ENCODE measurements around the gene PIGU.

PIGU gene

GRCh38 chr20:34557936-34558319 lies 119.0 kb downstream of the PIGU start:
- no peak for DNase-seq (ENCODE audit: low read depth)

GRCh38 chr20:34553366-34553867 lies 123.5 kb downstream of the PIGU start:
- no peak for DNase-seq (ENCODE audit: low read depth)

GRCh38 chr20:34552569-34552968 lies 124.3 kb downstream of the PIGU start:
- DNase-seq (ENCODE audit: low read depth), result no peak

DNA sequence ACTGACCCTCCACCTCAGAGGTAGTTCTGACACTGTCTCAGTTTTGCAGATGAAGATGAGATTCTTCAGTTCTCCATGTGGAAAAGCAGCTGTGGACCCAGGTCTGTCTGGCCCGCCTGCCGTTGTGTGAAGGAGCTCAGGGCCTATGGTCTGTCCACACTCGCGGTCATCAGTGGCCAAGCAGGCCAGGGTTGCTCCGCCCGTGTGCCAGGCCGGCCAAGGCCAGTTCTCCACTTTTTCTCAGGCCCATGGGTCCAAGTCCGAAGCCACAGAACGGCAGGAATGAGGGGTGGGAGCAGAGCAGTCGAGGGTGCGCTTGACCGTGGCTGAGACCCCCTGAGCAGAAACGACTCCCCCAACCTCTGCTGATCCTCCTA lies 127.0 kb downstream of the PIGU start:
- no peak for DNase-seq (ENCODE audit: low read depth)

DNA sequence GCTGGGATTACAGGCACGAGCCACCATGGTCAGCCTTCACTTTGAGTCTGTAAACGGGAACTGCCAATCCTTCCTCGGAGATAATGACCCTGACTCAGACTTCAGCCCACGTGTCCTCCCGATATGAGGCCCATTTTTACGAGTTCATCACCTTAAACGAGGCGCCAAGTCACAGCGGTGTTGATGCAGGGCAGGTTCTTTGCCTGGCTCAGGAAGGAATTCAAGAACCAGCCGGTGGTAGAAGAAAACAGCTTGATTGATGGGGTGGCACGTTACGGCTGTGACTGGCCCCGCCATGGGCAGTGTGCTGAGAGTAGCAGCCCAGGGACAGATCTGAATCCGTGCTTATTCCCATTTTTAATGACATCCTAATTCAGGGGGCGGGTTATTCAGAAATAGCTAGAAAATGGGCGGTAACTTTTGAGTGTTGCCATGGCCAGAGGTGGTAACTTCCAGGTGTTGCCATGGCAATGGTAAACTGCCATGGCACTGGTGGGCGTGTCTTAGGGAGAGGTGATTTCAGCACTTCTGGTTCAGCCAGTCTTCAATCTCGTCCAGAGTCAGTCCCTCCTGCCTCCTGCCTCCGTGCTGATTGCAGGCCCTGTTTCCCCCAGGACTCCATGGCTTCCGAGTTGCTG lies 127.5 kb downstream of the PIGU start:
- DNase-seq (ENCODE audit: low read depth), result no peak

- DNase-seq (ENCODE audit: low read depth), result no peak
Measured at GRCh38 chr20:34547844-34548613, 128.9 kb downstream of the PIGU start.

- DNase-seq (ENCODE audit: low read depth), result no peak
Measured at GRCh38 chr20:34546751-34547181, 130.1 kb downstream of the PIGU start.

DNA sequence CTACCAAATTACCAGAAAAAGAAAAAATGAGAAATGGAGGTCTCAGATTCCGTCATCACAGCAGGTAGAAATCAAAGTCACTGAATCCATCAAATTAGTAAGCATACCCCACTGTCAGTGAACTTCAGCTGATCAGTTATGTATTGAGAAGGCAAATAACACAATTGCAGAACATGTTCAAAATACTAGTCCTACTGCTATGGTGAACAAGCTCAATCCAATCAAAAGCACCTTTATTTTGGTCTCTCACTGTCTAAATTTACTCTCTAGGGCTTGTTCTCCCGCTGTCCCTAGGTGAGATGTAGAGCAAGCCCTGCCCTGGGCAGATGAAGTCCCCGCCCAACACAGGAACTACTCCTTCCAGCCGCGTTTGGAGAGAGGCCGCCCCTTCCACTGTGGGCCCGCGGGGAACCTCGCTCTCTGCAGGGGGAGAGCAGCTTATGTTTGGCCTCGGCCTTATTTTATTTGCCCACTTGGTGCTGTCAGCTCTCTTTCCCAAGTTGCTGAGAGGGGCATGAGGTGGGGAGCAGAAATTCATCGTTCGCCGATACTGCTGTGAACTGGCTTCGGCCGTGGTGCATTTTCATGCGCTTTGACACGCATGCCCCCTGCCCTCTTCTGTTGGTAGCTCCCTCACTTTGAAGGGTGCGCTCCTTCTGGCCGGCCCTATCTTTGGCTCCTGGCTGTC lies 132.6 kb downstream of the PIGU start:
- no peak for DNase-seq (ENCODE audit: low read depth)

- no peak for DNase-seq (ENCODE audit: low read depth)
Measured at GRCh38 chr20:34543463-34544056, 133.3 kb downstream of the PIGU start.

- DNase-seq (ENCODE audit: low read depth), result no peak
Measured at GRCh38 chr20:34542439-34542838, 134.5 kb downstream of the PIGU start.

DNA sequence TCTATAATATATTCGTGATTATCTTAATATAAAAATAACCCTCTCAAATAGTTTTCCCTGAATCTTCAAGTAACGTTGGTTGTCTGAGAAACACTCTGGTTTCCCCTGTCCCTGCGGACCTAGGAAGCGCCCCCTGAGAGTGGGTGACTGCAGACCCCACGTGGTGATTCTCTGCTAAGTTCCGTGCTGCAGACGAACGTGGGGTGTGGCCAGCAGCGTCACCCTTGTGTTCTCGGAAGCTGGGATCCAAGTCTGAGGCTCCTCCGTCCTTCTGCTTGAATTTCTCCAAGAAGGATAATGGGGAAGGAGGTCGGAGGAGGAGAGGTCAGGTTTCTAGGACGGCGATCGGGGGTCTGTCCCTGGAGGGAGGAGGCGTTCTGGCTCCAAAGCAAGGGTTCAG lies 135.0 kb downstream of the PIGU start:
- DNase-seq (ENCODE audit: low read depth), result no peak

GRCh38 chr20:34541264-34541901 lies 135.5 kb downstream of the PIGU start:
- DNase-seq (ENCODE audit: low read depth), result no peak

- DNase-seq (ENCODE audit: low read depth), result no peak
Measured at GRCh38 chr20:34540596-34541263, 136.2 kb downstream of the PIGU start.

- no peak for DNase-seq (ENCODE audit: low read depth)
Measured at GRCh38 chr20:34539756-34540155, 137.1 kb downstream of the PIGU start.

GRCh38 chr20:34538671-34539123 lies 138.2 kb downstream of the PIGU start:
- no peak for DNase-seq (ENCODE audit: low read depth)

DNA sequence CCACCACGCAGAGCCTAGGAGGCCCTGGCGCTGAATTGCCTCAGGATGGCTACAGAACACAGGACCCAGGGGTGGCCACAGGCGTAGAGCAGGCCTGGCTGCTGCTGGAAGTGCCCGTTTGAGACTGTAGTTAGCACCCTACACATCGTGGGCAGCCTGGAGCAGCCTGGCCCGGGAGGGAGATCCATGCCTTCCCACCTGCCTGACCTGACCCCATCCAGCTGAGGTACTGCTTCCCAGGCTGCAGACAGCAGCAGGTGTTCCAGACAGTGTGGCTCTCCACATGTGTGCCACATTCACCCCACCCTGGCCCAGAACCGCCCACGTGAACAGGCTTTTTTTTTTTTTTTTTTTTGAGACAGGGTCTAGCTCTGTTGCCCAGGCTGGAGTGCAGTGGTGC lies 139.2 kb downstream of the PIGU start:
- no peak for DNase-seq (ENCODE audit: low read depth)

DNA sequence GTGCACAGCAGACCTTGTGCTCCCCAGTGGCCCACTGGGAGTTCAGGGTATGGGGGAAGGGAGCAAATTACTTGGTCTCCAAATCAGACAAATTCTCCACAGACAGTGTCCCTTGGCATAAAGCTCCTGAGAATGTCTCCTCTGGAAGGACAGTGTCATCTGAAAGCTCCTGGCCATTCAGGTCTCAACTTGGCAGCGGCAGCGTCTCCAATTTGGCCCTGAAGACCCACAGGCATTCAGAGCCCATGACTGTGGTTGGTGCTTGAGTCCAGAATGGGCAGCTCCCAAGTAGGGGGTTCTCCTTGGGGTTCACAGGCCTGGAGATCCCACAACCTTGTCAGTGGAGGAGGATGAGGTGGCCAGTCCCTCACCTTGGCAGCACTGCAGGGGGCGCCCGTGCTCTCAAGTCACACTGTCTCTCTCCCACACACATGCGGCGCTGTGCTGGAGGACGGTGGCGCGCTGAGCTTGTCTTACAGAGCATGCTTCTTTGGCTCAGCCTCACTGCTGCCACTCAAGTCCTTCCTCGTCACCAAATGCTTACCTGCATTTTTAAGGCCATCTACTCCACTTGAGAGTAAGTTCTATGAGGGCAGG lies 140.0 kb downstream of the PIGU start:
- DNase-seq (ENCODE audit: low read depth), result no peak

DNA sequence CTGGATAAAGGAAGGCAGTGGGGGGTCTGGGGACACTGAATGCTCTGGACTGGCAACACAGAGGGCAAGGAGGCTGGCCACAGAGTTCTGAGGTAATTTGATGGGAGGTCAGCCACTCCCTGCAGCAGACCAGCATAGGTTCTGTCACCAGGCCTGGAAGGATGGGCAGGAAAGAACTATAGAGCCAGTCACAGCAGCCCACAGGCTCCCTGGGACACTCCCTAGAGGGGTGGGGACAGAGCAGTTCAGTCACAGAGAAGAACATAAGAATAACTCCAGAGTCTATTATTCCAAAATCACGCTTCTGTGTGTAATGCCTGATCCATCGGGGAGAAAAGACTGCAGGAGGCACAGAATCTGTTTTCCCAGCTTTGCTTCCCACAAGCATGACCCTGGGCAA lies 141.0 kb downstream of the PIGU start:
- no peak for DNase-seq (ENCODE audit: low read depth)

DNA sequence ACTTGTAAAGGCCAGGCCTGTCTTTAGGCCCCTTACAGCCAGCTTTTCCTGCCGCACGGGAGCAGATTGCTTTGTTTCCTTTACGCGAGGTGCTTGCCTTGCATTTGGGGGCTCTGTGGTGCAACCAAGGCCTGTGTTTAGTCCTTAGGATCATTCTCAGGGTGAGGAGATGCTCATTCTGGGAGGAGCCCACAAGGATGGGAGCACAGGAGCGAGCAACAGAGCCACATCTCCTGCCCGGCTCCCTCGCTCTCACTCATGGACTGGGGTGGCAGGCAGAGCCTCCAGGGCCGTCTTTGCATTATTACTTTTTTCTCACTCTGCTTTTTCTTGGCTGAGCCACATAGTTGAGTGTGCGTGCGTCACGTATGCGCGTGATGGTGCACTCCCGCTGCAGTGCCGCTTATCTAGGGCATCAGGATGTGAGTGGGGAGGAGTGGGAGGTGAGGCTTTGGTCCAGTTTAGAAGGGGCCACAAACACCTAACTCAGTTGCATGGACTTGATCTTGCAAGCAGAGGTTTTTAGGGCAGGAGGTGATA lies 141.5 kb downstream of the PIGU start:
- DNase-seq (ENCODE audit: low read depth), result no peak

DNA sequence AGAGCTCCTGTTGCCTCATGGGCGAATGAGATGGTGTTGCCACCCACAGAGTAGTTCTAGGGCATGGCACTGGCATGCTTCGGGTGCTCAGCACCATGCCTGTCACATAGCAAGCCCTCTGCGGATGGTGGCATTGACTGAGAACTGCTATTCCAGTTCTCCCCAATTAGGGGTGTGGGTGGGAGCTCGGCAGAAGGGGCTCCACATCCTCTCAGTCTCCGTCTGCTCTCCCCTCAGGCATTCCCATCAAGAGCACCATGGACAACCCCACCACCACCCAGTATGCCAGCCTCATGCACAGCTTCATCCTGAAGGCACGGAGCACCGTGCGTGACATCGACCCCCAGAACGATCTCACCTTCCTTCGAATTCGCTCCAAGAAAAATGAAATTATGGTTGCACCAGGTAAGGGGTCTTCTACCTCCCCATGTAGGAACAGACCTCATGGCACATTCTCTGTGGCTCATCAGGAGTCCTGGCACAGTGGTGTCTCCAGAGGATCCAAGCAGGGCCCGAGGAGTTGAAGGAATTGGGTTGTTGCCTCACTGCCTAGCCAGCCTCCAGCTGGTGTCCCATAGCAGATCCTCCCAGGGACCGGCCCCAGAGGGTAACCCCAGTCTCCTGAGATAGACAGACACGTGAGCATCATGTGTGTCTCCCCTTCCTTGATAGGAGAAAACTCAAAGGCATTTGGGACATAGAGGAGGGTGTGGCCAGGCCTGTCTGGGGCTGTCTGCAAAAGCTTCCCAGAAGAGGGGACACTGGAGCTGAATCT lies 142.3 kb downstream of the PIGU start:
- DNase-seq (ENCODE audit: low read depth), result no peak

Data from GM04503 (cell line).